Liver (tissue), 9 donors: Measurements from ENCODE around the gene WNK2. TPM values are rescaled to one million over a fixed set of nuclear protein-coding genes. Genes with fewer than 3 reads are reported as not detected.

ENCODE experiments used
- DNase-seq: peaks from one replicate; pipeline ENCODE4 v3.0.0-alpha.2; 2017; ENCODE audit warnings: low spot score
- H3K27ac ChIP-seq, 2 donors: one replicate each; pipeline ENCODE4 v1.7.0; 2013; ENCODE audit warnings: inconsistent platforms in 2 of 2, low read length in 2 of 2, control low read depth in 1 of 2, low read depth in 1 of 2, mild to moderate bottlenecking in 1 of 2
- H3K27me3 ChIP-seq, 4 donors: one replicate each; pipeline versions ENCODE4 v1.6.1 to v1.7.0; 2013; ENCODE audit warnings: low read length in 3 of 4, inconsistent platforms in 1 of 4, mild to moderate bottlenecking in 1 of 4, moderate library complexity in 1 of 4; ENCODE audit not compliant: control insufficient read depth in 4 of 4, insufficient read depth in 4 of 4
- H3K36me3 ChIP-seq, 4 donors: one replicate each; pipeline versions ENCODE4 v1.6.1 to v1.7.0; 2013; ENCODE audit warnings: low read length in 3 of 4, mild to moderate bottlenecking in 3 of 4, low read depth in 1 of 4, moderate library complexity in 1 of 4; ENCODE audit not compliant: control insufficient read depth in 4 of 4, insufficient read depth in 3 of 4
- H3K4me1 ChIP-seq, 4 donors: one replicate each; pipeline versions ENCODE4 v1.6.1 to v1.7.0; 2013; ENCODE audit warnings: low read length in 3 of 4, mild to moderate bottlenecking in 3 of 4, moderate library complexity in 1 of 4; ENCODE audit not compliant: control insufficient read depth in 4 of 4, insufficient read depth in 4 of 4
- H3K4me3 ChIP-seq, 3 donors: one replicate each; pipeline versions ENCODE4 v1.6.1 to v1.7.0; 2013; ENCODE audit warnings: low read length in 3 of 3, control low read depth in 1 of 3, low read depth in 1 of 3, mild to moderate bottlenecking in 1 of 3
- H3K9ac ChIP-seq, 2 donors: one replicate each; pipeline ENCODE4 v1.7.0; 2013; ENCODE audit warnings: low read length in 2 of 2, mild to moderate bottlenecking in 2 of 2, moderate library complexity in 2 of 2, control low read depth in 1 of 2, low read depth in 1 of 2
- H3K9me3 ChIP-seq, 4 donors: one replicate each; pipeline versions ENCODE4 v1.6.1 to v1.7.0; 2013; ENCODE audit warnings: low read length in 3 of 4; ENCODE audit not compliant: control insufficient read depth in 4 of 4
- ATF3 ChIP-seq: IDR thresholded peaks from 2 replicates; pipeline ENCODE4 v1.6.1; 2016; ENCODE audit warnings: antibody characterized with exemption
- CTCF ChIP-seq: fragments of 150-350 bp; IDR thresholded peaks from 2 replicates; pipeline ENCODE4 v1.5.1; 2017; ENCODE audit warnings: improper control_type of control experiment, low read depth, low read length; ENCODE audit not compliant: missing input control
- EGR1 ChIP-seq, 2 donors: IDR thresholded peaks; 2 replicates each; pipeline ENCODE4 v1.6.1; 2016 to 2018; ENCODE audit warnings: antibody characterized with exemption in 2 of 2, low read depth in 2 of 2
- FOXA1 ChIP-seq: IDR thresholded peaks from 2 replicates; pipeline ENCODE4 v1.6.1; 2016; ENCODE audit warnings: antibody characterized with exemption
- FOXA2 ChIP-seq: IDR thresholded peaks from 2 replicates; pipeline ENCODE4 v1.6.1; 2016; ENCODE audit warnings: antibody characterized with exemption
- HNF4A ChIP-seq, 2 donors: conservative IDR thresholded peaks; 2 replicates each; pipeline ENCODE4 v1.6.1; 2016; ENCODE audit warnings: antibody characterized with exemption in 2 of 2, mild to moderate bottlenecking in 2 of 2
- HNF4G ChIP-seq: IDR thresholded peaks from 2 replicates; pipeline ENCODE4 v1.6.1; 2016; ENCODE audit warnings: antibody characterized with exemption
- MAX ChIP-seq: IDR thresholded peaks from 2 replicates; pipeline ENCODE4 v1.6.1; 2016; ENCODE audit warnings: antibody characterized with exemption
- NR2F2 ChIP-seq: IDR thresholded peaks from 2 replicates; pipeline ENCODE4 v1.6.1; 2016; ENCODE audit warnings: antibody characterized with exemption
- RAD21 ChIP-seq, 2 donors: IDR thresholded peaks; 2 replicates each; pipeline ENCODE4 v1.6.1; 2016; ENCODE audit warnings: antibody characterized with exemption in 2 of 2, mild to moderate bottlenecking in 2 of 2
- REST ChIP-seq: IDR thresholded peaks from 2 replicates; pipeline ENCODE4 v1.6.1; 2016; ENCODE audit warnings: antibody characterized with exemption, mild to moderate bottlenecking
- RXRA ChIP-seq, 2 donors: IDR thresholded peaks; 2 replicates each; pipeline ENCODE4 v1.6.1; 2017 to 2018; ENCODE audit warnings: antibody characterized with exemption in 2 of 2, mild to moderate bottlenecking in 1 of 2
- SP1 ChIP-seq: IDR thresholded peaks from 2 replicates; pipeline ENCODE4 v1.6.1; 2018; ENCODE audit warnings: antibody characterized with exemption, mild to moderate bottlenecking
- TAF1 ChIP-seq: conservative IDR thresholded peaks from 2 replicates; pipeline ENCODE4 v1.6.1; 2016; ENCODE audit warnings: antibody characterized with exemption, mild to moderate bottlenecking
- ZBTB33 ChIP-seq: IDR thresholded peaks from 2 replicates; pipeline ENCODE4 v1.6.1; 2016; ENCODE audit warnings: antibody characterized with exemption
- WGBS: extraction: QIAGEN DNeasy Blood & Tissue Kit; methylation state at CpG from one replicate; pipeline ENCODE4 v1.1.7; 2013; 5-methylcytosine and 5-hydroxymethylcytosine counted together
- polyA plus RNA-seq, 2 donors: library from polyadenylated mRNA; stranded (reverse) in 1 of 2; unstranded in 1 of 2; fragments of 200-250 nt in 1 of 2; fragments of >200 nt in 1 of 2; fragmentation: Nextera tagmentation in 1 of 2; extraction: Ambion mirVana in 1 of 2; gene quantifications; one replicate each; pipeline versions ENCODE4 v1.2.1 to v1.2.3, GENCODE V29; 2013 to 2015
- total RNA-seq, 2 donors: library from RNA; depleted of rRNA; stranded (reverse); fragments of >200 nt; gene quantifications; one replicate each; pipeline ENCODE4 v1.2.3, GENCODE V29; 2014
- donor health status: healthy.
- donor health status: healthy.
- donor health status: healthy.
- donor health status: healthy.
- donor health status: healthy.

The WNK2 gene
- total and polyA plus RNA-seq, 4 donors = 0.65 to 4.4 (median 1.7) TPM

- Histone ChIP-seq H3K4me1 (no peaks in the 10 kb centered on the region), H3K9ac (no peak overlapping the region), H3K9me3 (peaks cover 0 to 2% (median 0%) of the 10 kb centered on the region in 4 donors), H3K27ac (no peak overlapping the region), H3K4me3 (no peak overlapping the region), H3K27me3 (no peaks in the 10 kb centered on the region), H3K36me3 (no peaks in the 10 kb centered on the region)
- WGBS = 95% methylated on average over 9 of the region's 9 CpGs
- TF ChIP-seq RAD21 (IDR thresholded peaks at IDR 0.05) = no peak
- DNase-seq = no peak
These were observed 16.5 kb downstream of the WNK2 start for GRCh38 chr9:93200449-93200742.

GRCh38 chr9:93200989-93201334 lies 17.0 kb downstream of the WNK2 start:
- Histone ChIP-seq H3K9ac (no peak overlapping the region), H3K36me3 (no peaks in the 10 kb centered on the region), H3K9me3 (peaks cover 0 to 2% (median 0%) of the 10 kb centered on the region in 4 donors), H3K4me1 (no peaks in the 10 kb centered on the region), H3K27ac (no peak overlapping the region), H3K27me3 (no peaks in the 10 kb centered on the region), H3K4me3 (no peak overlapping the region)
- no peak for TF ChIP-seq FOXA1
- TF ChIP-seq ATF3 = no peak
- no peak for TF ChIP-seq FOXA2
- no peak for TF ChIP-seq HNF4A (conservative IDR thresholded peaks at IDR 0.05)
- no peak for TF ChIP-seq MAX
- no peak for TF ChIP-seq REST
- no peak for TF ChIP-seq TAF1
- 74% methylated on average over 5 of the region's 5 CpGs for WGBS
- DNase-seq = no peak

GRCh38 chr9:93203026-93203717 lies 19.2 kb downstream of the WNK2 start:
- Histone ChIP-seq H3K27me3 (no peaks in the 10 kb centered on the region), H3K27ac (no peak overlapping the region), H3K4me3 (no peak overlapping the region), H3K4me1 (no peaks in the 10 kb centered on the region), H3K9me3 (no peaks in the 10 kb centered on the region), H3K9ac (no peak overlapping the region), H3K36me3 (no peaks in the 10 kb centered on the region)
- no peak for DNase-seq
- WGBS = 76% methylated on average over 11 of the region's 11 CpGs
- TF ChIP-seq HNF4G = no peak
- TF ChIP-seq ATF3 = no peak
- no peak for TF ChIP-seq CTCF
- TF ChIP-seq FOXA1 = no peak
- TF ChIP-seq REST = no peak
- no peak for TF ChIP-seq NR2F2
- TF ChIP-seq MAX = no peak
- TF ChIP-seq FOXA2 = no peak
- no peak for TF ChIP-seq SP1
- TF ChIP-seq HNF4A (conservative IDR thresholded peaks at IDR 0.05) = no peak
- TF ChIP-seq RXRA (IDR thresholded peaks at IDR 0.05) = no peak
- TF ChIP-seq RAD21 (IDR thresholded peaks at IDR 0.05) = no peak
- no peak for TF ChIP-seq ZBTB33
- TF ChIP-seq EGR1 (IDR thresholded peaks at IDR 0.05; ENCODE audit: low read depth in 2 of 2) = no peak
